Tibial artery (tissue), 4 donors: Measurements from ENCODE around the gene VCP.

ENCODE experiments used
- DNase-seq, 2 donors: peaks; one replicate each; pipeline ENCODE4 v3.0.0-alpha.2; 2019
- H3K27ac ChIP-seq, 2 donors: fragments of 200-600 bp; sonication (generic) in 1 of 2; 1 replicate in 1 of 2; 2 replicates in 1 of 2; pipeline ENCODE4 v1.5.1; 2018 to 2019; ENCODE audit warnings: mild to moderate bottlenecking in 1 of 2
- H3K27me3 ChIP-seq, 2 donors: fragments of 200-600 bp; sonication (generic) in 1 of 2; one replicate each; pipeline versions ENCODE4 v1.5.1 to v1.6.0; 2016 to 2019
- H3K36me3 ChIP-seq, 3 donors: fragments of 200-600 bp; sonication (generic) in 2 of 3; one replicate each; pipeline ENCODE4 v1.5.1; 2016 to 2019; ENCODE audit warnings: mild to moderate bottlenecking in 2 of 3
- H3K4me1 ChIP-seq, 4 donors: fragments of 200-600 bp; sonication (generic) in 2 of 4; 1 replicate in 3 of 4; 2 replicates in 1 of 4; pipeline ENCODE4 v1.5.1; 2016 to 2019
- H3K4me3 ChIP-seq, 2 donors: fragments of 200-600 bp; sonication (generic) in 1 of 2; 1 replicate in 1 of 2; 2 replicates in 1 of 2; pipeline ENCODE4 v1.5.1; 2018 to 2019; ENCODE audit warnings: mild to moderate bottlenecking in 2 of 2
- H3K9me3 ChIP-seq, 3 donors: fragments of 200-600 bp; sonication (generic) in 1 of 3; one replicate each; pipeline ENCODE4 v1.5.1; 2016 to 2019
- intact Hi-C: fragments of 100-400 bp; cut with DNase I; formaldehyde crosslinking; loops from one replicate; pipeline ENCODE4 v1.15.0; 2023; ENCODE audit warnings: low total_unique reads
- TF ChIP-seq, protein P1 (sequence below), 2 experiments: fragments of 200-600 bp in 1 of 2; fragments of 450-650 bp in 1 of 2; IDR thresholded peaks; one replicate each; pipeline ENCODE4 v1.5.1; 2017 to 2019; ENCODE audit warnings: antibody characterized with exemption in 2 of 2, mild to moderate bottlenecking in 1 of 2, moderate library complexity in 1 of 2

Gene VCP

GRCh38 chr9:35048511-35048910, 23.9 kb downstream of the VCP start:
- H3K36me3 ChIP-seq, result peaks cover 15 to 81% (median 59%) of the 10 kb centered on the region in 3 donors
- H3K4me1 ChIP-seq, result peaks cover 0 to 3% (median 0%) of the 10 kb centered on the region in 4 donors
- intact Hi-C loops, result no loop called here
- H3K27ac ChIP-seq, result no peak overlapping the region
- TF ChIP-seq, protein P1, sequence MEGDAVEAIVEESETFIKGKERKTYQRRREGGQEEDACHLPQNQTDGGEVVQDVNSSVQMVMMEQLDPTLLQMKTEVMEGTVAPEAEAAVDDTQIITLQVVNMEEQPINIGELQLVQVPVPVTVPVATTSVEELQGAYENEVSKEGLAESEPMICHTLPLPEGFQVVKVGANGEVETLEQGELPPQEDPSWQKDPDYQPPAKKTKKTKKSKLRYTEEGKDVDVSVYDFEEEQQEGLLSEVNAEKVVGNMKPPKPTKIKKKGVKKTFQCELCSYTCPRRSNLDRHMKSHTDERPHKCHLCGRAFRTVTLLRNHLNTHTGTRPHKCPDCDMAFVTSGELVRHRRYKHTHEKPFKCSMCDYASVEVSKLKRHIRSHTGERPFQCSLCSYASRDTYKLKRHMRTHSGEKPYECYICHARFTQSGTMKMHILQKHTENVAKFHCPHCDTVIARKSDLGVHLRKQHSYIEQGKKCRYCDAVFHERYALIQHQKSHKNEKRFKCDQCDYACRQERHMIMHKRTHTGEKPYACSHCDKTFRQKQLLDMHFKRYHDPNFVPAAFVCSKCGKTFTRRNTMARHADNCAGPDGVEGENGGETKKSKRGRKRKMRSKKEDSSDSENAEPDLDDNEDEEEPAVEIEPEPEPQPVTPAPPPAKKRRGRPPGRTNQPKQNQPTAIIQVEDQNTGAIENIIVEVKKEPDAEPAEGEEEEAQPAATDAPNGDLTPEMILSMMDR (IDR thresholded peaks at IDR 0.05), result no peak
- DNase-seq, result no peak
- H3K9me3 ChIP-seq, result no peaks in the 10 kb centered on the region
- H3K4me3 ChIP-seq, result no peak overlapping the region
- no peaks in the 10 kb centered on the region for H3K27me3 ChIP-seq

- Histone ChIP-seq H3K9me3 (no peaks in the 10 kb centered on the region), H3K4me1 (no peaks in the 10 kb centered on the region), H3K4me3 (no peak overlapping the region), H3K27ac (no peak overlapping the region), H3K27me3 (no peaks in the 10 kb centered on the region), H3K36me3 (peaks cover 5 to 59% (median 48%) of the 10 kb centered on the region in 3 donors)
- no peak for DNase-seq
- TF ChIP-seq, protein P1 (IDR thresholded peaks at IDR 0.05), result no peak
- intact Hi-C loops, result no loop called here
These were observed 28.4 kb downstream of the VCP start for GRCh38 chr9:35044071-35044470.

- Histone ChIP-seq H3K9me3 (no peaks in the 10 kb centered on the region), H3K4me3 (no peak overlapping the region), H3K27ac (no peak overlapping the region), H3K4me1 (no peaks in the 10 kb centered on the region), H3K27me3 (no peaks in the 10 kb centered on the region), H3K36me3 (peaks cover 5 to 56% (median 42%) of the 10 kb centered on the region in 3 donors)
- intact Hi-C loops, result loop anchor here (1.0 kb wide), 1 partner anchor 11 kb away; no protein-coding TSS in a partner anchor
- TF ChIP-seq, protein P1 (IDR thresholded peaks at IDR 0.05), result no peak
- no peak for DNase-seq
These were observed 29.4 kb downstream of the VCP start for GRCh38 chr9:35042891-35043545.

DNA sequence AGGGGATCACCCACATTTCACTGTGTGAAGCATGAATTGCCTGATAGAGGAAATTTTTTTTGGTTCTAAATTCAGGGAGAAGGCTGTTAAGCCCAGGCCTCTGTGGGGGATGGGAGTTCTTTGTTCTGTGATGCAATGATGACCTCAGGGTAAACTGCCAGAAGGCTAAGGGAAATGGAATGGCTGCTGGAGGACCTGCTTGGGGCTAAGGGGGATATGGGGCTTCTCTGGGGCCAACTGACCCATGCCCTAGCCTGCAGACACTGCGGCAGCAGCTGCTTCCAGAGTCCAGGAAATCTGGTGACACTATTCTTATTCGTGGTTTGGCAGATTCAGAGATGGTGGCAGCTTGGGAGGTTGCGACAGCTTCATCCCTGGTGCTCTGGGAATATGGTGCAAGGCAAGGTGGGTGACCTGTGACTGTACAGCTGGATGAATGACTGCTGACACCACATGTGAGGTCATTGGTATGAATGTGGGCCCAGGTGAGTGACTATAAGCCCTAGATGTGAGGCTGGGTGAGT, 30.3 kb downstream of the VCP start:
- no peaks in the 10 kb centered on the region for H3K9me3 ChIP-seq
- no peaks in the 10 kb centered on the region for H3K27me3 ChIP-seq
- TF ChIP-seq, protein P1 (IDR thresholded peaks at IDR 0.05), result no peak
- no peaks in the 10 kb centered on the region for H3K4me1 ChIP-seq
- H3K36me3 ChIP-seq, result peaks cover 5 to 48% (median 41%) of the 10 kb centered on the region in 3 donors
- intact Hi-C loops, result no loop called here
- no peak overlapping the region for H3K4me3 ChIP-seq
- DNase-seq, result no peak
- H3K27ac ChIP-seq, result no peak overlapping the region

- Histone ChIP-seq H3K36me3 (peaks cover 6 to 42% (median 18%) of the 10 kb centered on the region in 3 donors), H3K4me1 (peaks cover 0 to 12% (median 0%) of the 10 kb centered on the region in 4 donors), H3K27me3 (no peaks in the 10 kb centered on the region), H3K9me3 (no peaks in the 10 kb centered on the region), H3K4me3 (peak overlapping the region; percentile 30 to 48), H3K27ac (peak overlapping the region; percentile 33 to 35)
- DNase-seq, result peak in 1 of 2 donors; percentile 71
- TF ChIP-seq, protein P1 (IDR thresholded peaks at IDR 0.05), result no peak
- intact Hi-C loops, result no loop called here
These were observed 36.3 kb downstream of the VCP start for GRCh38 chr9:35035851-35036701.
